Smooth muscle cell (in vitro differentiated cells): ENCODE measurements around the gene ZNF541. TPM values are rescaled to one million over a fixed set of nuclear protein-coding genes. Genes with fewer than 3 reads are reported as not detected.

ENCODE experiments used
- DNase-seq: peaks from one replicate; lab custom pipeline; 2025; ENCODE audit not compliant: unreplicated experiment; lab: John Stamatoyannopoulos, UW
- H2AFZ ChIP-seq: fragments of 200-600 bp; sonication (generic); 2 replicates; pipeline ENCODE4 v1.6.0; 2016; ENCODE audit warnings: antibody characterized with exemption, low read depth, mild to moderate bottlenecking
- H3F3A ChIP-seq: fragments of 200-600 bp; sonication (generic); 2 replicates; pipeline ENCODE4 v1.6.0; 2017; ENCODE audit warnings: antibody characterized with exemption, low read depth
- H3K27ac ChIP-seq: fragments of 200-600 bp; sonication (generic); 2 replicates; pipeline ENCODE4 v1.5.1; 2016; ENCODE audit warnings: low read depth, mild to moderate bottlenecking
- H3K27me3 ChIP-seq: fragments of 200-600 bp; sonication (generic); 2 replicates; pipeline ENCODE4 v1.6.1; 2016; ENCODE audit warnings: low read depth, mild to moderate bottlenecking
- H3K36me3 ChIP-seq: fragments of 200-600 bp; sonication (generic); 2 replicates; pipeline ENCODE4 v1.5.1; 2016; ENCODE audit warnings: low read depth
- H3K4me1 ChIP-seq: fragments of 200-600 bp; sonication (generic); 2 replicates; pipeline ENCODE4 v1.5.1; 2016; ENCODE audit warnings: low read depth
- H3K4me2 ChIP-seq: fragments of 200-600 bp; sonication (generic); 2 replicates; pipeline ENCODE4 v1.6.0; 2016; ENCODE audit warnings: mild to moderate bottlenecking
- H3K4me3 ChIP-seq: fragments of 200-600 bp; sonication (generic); 2 replicates; pipeline ENCODE4 v1.5.1; 2016; ENCODE audit warnings: mild to moderate bottlenecking
- H3K79me2 ChIP-seq: fragments of 200-600 bp; sonication (generic); 2 replicates; pipeline ENCODE4 v1.6.0; 2016; ENCODE audit warnings: low read depth, mild to moderate bottlenecking
- H3K9ac ChIP-seq: fragments of 200-600 bp; sonication (generic); 2 replicates; pipeline ENCODE4 v1.6.0; 2016; ENCODE audit warnings: low read depth
- H3K9me3 ChIP-seq: fragments of 200-600 bp; sonication (generic); replicated peaks from 2 replicates; pipeline ENCODE4 v1.5.1; 2016; ENCODE audit warnings: low read depth
- H4K20me1 ChIP-seq: fragments of 200-600 bp; sonication (generic); 2 replicates; pipeline ENCODE4 v1.6.0; 2016; ENCODE audit warnings: low read depth
- CTCF ChIP-seq: fragments of 200-600 bp; sonication (generic); IDR thresholded peaks from 2 replicates; pipeline ENCODE4 v1.5.1; 2017; ENCODE audit warnings: borderline replicate concordance, mild to moderate bottlenecking, antibody characterized with exemption; ENCODE audit not compliant: insufficient read depth, poor library complexity, severe bottlenecking
- WGBS: methylation state at CpG from one replicate; pipeline ENCODE4 v1.1.7; 2016; ENCODE audit warnings: low lambda C conversion rate; 5-methylcytosine and 5-hydroxymethylcytosine counted together
- polyA plus RNA-seq: library from polyadenylated mRNA; unstranded; fragments of >200 nt; fragmentation: Nextera tagmentation; extraction: Ambion mirVana; gene quantifications from 2 replicates; pipeline ENCODE4 v1.2.1, GENCODE V29; 2016
- total RNA-seq: library from RNA; depleted of rRNA; stranded (reverse); fragments of >200 nt; gene quantifications from 2 replicates; pipeline ENCODE4 v1.2.3, GENCODE V29; 2014

The ZNF541 gene
- total and polyA plus RNA-seq, 2 experiments from 2014 or later, result not detected

- Histone ChIP-seq H3K9ac (no peak overlapping the region), H2AFZ (no peak overlapping the region), H3K4me1 (no peaks in the 10 kb centered on the region), H3K27me3 (no peaks in the 10 kb centered on the region), H4K20me1 (no peaks in the 10 kb centered on the region), H3K27ac (no peak overlapping the region), H3K4me2 (no peak overlapping the region), H3K79me2 (no peaks in the 10 kb centered on the region), H3K4me3 (no peak overlapping the region), H3K36me3 (no peaks in the 10 kb centered on the region), H3F3A (peaks cover 11% of the 10 kb centered on the region), H3K9me3 (no peaks in the 10 kb centered on the region)
- TF ChIP-seq CTCF, result no peak
- 65% methylated on average over 2 of the region's 2 CpGs for WGBS
- no peak for DNase-seq
These were observed 25.7 kb downstream of the ZNF541 start for GRCh38 chr19:47547199-47547598.

- Histone ChIP-seq H3K4me3 (no peak overlapping the region), H3K9ac (no peak overlapping the region), H3K36me3 (no peaks in the 10 kb centered on the region), H3K4me2 (no peak overlapping the region), H2AFZ (no peak overlapping the region), H3K79me2 (no peaks in the 10 kb centered on the region), H3K27me3 (no peaks in the 10 kb centered on the region), H3F3A (peaks cover 20% of the 10 kb centered on the region), H4K20me1 (no peaks in the 10 kb centered on the region), H3K27ac (no peak overlapping the region), H3K4me1 (peaks cover 5% of the 10 kb centered on the region), H3K9me3 (no peaks in the 10 kb centered on the region)
- WGBS, result 95% methylated on average over 71 of the region's 75 CpGs
- DNase-seq, result no peak
- TF ChIP-seq CTCF, result no peak
These were observed 27.6 kb downstream of the ZNF541 start for GRCh38 chr19:47545061-47545948.

- Histone ChIP-seq H3K4me1 (peaks cover 5% of the 10 kb centered on the region), H3F3A (peaks cover 20% of the 10 kb centered on the region), H3K4me2 (no peak overlapping the region), H3K27ac (no peak overlapping the region), H3K27me3 (no peaks in the 10 kb centered on the region), H3K9ac (no peak overlapping the region), H3K9me3 (no peaks in the 10 kb centered on the region), H3K4me3 (no peak overlapping the region), H4K20me1 (no peaks in the 10 kb centered on the region), H3K79me2 (no peaks in the 10 kb centered on the region), H2AFZ (no peak overlapping the region), H3K36me3 (no peaks in the 10 kb centered on the region)
- WGBS, result 94% methylated on average over 22 of the region's 22 CpGs
- no peak for TF ChIP-seq CTCF
- no peak for DNase-seq
These were observed 28.5 kb downstream of the ZNF541 start for GRCh38 chr19:47544476-47544875.
